ENCODE data around the gene FCHSD1.

FCHSD1 gene

DNA sequence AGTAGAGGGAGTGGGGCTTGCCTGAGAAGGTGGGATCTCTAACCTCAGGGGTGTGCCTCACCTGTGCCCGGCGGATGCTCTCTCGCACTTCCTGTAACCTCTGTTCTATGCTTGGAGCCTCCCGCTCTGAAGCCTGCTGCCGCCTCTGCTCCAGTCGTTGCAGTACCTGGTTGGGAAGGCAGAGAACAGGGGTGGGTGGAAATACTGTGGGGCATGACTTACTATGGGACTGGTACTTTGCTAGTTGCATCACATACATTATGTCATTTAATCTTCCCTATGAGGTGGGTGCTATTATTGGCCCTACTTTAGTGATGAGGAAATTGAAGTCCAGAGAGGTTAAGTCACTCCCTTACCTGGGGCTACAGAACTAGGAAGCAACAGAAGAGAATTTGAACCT, 5.2 kb downstream of the FCHSD1 start:
- Mint-ChIP-seq H3K27me3 (ENCODE audit: low read depth) (peaks cover 10% of the 10 kb centered on the region), H3K27ac (no peak overlapping the region), H3K4me3 (no peak overlapping the region), H3K9me3 (no peaks in the 10 kb centered on the region), H3K36me3 (ENCODE audit: low read depth) (peaks cover 8% of the 10 kb centered on the region), H3K4me1 (no peaks in the 10 kb centered on the region)
- TF ChIP-seq, protein P1, sequence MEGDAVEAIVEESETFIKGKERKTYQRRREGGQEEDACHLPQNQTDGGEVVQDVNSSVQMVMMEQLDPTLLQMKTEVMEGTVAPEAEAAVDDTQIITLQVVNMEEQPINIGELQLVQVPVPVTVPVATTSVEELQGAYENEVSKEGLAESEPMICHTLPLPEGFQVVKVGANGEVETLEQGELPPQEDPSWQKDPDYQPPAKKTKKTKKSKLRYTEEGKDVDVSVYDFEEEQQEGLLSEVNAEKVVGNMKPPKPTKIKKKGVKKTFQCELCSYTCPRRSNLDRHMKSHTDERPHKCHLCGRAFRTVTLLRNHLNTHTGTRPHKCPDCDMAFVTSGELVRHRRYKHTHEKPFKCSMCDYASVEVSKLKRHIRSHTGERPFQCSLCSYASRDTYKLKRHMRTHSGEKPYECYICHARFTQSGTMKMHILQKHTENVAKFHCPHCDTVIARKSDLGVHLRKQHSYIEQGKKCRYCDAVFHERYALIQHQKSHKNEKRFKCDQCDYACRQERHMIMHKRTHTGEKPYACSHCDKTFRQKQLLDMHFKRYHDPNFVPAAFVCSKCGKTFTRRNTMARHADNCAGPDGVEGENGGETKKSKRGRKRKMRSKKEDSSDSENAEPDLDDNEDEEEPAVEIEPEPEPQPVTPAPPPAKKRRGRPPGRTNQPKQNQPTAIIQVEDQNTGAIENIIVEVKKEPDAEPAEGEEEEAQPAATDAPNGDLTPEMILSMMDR (IDR thresholded peaks at IDR 0.05; ENCODE audit: unreplicated experiment in 3 of 3), result no peak

DNA sequence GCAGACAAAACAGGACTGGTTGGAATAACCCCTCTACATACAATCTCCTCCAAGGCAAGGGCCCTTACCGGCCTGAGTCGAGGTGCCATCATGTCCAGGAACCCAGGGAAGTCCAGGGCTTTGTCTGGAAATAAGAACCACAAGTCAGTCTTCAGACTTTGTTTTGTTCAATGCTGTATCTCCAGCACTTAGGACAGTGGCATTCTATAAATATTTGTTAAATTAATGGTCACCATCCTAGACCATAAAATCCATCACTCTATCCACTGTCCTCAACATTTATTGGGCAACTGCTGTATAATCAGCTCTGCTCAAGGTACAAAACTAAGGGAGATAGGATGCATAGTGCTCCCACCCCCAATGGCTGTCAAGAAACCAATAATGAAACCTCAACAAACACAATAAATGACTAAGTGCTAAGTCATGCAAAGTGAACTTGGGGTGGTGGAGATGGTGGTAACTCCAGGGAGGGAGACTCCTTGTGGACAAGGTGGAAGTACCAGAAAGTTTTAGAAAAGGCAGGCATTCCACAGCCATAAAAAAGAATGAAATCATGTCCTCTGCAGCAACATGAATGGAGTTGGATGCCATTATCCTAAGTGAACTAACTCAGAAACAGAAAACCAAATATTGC, 9.5 kb downstream of the FCHSD1 start:
- H3K4me1 Mint-ChIP-seq, result no peaks in the 10 kb centered on the region
- H3K27me3 Mint-ChIP-seq (ENCODE audit: low read depth), result peaks cover 17% of the 10 kb centered on the region
- H3K4me3 Mint-ChIP-seq, result no peak overlapping the region
- TF ChIP-seq, protein P1 (IDR thresholded peaks at IDR 0.05; ENCODE audit: unreplicated experiment in 3 of 3), result no peak
- H3K9me3 Mint-ChIP-seq, result no peaks in the 10 kb centered on the region
- no peak overlapping the region for H3K27ac Mint-ChIP-seq
- peaks cover 8% of the 10 kb centered on the region for H3K36me3 Mint-ChIP-seq (ENCODE audit: low read depth)

DNA sequence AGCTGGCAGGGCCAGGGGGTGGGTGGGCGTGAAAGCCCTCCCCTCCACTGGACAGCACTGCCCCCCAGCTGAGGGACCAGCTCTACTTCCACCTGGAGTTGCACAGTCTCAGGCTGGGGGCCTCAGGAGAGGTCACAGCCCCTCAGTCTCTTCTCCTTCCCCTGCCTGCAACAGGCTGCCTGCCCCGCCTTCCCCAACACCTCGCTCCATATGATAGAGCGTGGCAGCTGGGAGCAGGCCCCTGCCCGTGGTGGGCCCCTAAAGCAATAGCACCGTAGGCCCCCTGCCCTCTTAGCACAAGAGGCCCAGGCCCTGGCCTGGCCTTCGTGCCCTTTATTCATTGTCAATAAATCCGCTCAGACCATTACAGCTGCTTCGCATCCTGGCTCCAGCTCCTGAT, 10.5 kb downstream of the FCHSD1 start:
- Mint-ChIP-seq H3K9me3 (no peaks in the 10 kb centered on the region), H3K27me3 (ENCODE audit: low read depth) (peaks cover 14% of the 10 kb centered on the region), H3K4me3 (no peak overlapping the region), H3K36me3 (ENCODE audit: low read depth) (peaks cover 4% of the 10 kb centered on the region), H3K4me1 (peaks cover 7% of the 10 kb centered on the region), H3K27ac (no peak overlapping the region)
- TF ChIP-seq, protein P1 (IDR thresholded peaks at IDR 0.05; ENCODE audit: unreplicated experiment in 3 of 3), result no peak

DNA sequence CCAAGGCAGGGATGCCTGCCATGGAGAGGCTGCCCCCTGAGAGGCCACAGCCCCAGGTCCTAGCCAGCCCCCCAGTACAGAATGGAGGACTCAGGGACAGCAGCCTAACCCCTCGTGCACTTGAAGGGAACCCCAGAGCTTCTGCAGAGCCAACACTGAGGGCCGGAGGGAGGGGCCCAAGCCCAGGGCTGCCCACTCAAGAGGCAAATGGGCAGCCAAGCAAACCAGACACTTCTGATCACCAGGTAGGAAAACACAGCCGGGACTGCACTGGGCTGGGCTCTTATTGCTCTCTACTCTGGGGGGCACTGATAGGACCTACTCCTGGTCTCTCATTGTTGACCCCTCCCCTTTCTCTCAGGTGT, 11.2 kb downstream of the FCHSD1 start:
- Mint-ChIP-seq H3K27me3 (ENCODE audit: low read depth) (peaks cover 14% of the 10 kb centered on the region), H3K36me3 (ENCODE audit: low read depth) (peaks cover 2% of the 10 kb centered on the region), H3K27ac (no peak overlapping the region), H3K9me3 (no peaks in the 10 kb centered on the region), H3K4me3 (no peak overlapping the region), H3K4me1 (peaks cover 14% of the 10 kb centered on the region)
- TF ChIP-seq, protein P1 (IDR thresholded peaks at IDR 0.05; ENCODE audit: unreplicated experiment in 3 of 3), result no peak

DNA sequence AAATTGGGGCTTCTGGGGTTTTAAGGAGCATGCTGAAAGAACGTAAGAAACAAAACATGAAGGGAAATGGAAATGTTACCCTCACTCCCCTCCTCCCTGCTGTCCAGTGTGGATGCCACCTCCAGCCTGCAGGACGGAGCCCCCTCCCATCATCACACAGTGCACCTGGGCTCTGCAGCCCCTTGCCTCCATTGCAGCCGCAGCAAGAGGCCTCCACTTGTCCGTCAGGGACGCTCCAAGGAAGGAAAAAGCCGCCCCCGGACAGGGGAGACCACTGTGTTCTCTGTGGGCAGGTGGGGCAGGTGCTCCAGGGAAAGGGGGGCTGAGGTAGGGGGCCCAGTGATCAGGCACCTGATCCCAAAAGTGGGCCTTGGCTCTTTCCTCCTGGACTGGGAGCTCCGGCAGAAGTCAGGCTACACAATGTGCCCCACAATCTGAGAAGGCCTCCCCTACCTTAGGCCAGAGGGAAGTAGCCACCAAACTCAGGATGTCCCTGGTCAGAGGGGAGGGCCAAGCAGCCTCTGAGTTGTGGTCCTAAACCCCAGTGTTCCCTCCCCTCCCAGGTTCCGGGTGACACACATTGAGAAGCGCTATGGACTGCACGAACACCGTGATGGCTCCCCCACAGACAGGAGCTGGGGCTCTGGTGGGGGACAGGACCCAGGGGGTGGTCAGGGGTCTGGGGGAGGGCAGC, 11.7 kb downstream of the FCHSD1 start:
- TF ChIP-seq, protein P1 (IDR thresholded peaks at IDR 0.05; ENCODE audit: unreplicated experiment in 3 of 3), result no peak
- peaks cover 14% of the 10 kb centered on the region for H3K27me3 Mint-ChIP-seq (ENCODE audit: low read depth)
- no peaks in the 10 kb centered on the region for H3K9me3 Mint-ChIP-seq
- peak overlapping the region in 2 of 3 experiments; percentile 17 to 48 for H3K4me3 Mint-ChIP-seq
- H3K4me1 Mint-ChIP-seq, result peaks cover 18% of the 10 kb centered on the region
- no peak overlapping the region for H3K27ac Mint-ChIP-seq
- H3K36me3 Mint-ChIP-seq (ENCODE audit: low read depth), result peaks cover under 1% of the 10 kb centered on the region

DNA sequence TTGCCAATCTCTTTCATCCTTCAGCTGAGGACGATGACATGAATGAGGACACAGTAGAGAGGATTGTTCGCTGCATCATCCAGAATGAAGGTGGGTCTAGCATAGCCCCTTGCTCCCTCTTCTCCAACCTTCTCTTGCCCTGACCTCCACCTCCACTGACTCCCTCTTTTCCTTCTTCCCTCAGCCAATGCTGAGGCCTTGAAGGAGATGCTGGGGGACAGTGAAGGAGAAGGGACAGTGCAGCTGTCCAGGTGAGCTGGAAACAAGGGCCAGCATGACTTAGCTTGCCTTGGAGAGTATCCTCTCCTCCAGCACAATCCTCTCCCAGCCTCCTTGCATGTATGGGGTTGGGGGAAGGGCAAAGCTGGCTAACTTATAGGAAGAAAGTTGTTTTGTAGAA, 12.4 kb downstream of the FCHSD1 start:
- Mint-ChIP-seq H3K36me3 (ENCODE audit: low read depth) (peaks cover 6% of the 10 kb centered on the region), H3K4me3 (peak overlapping the region; percentile 74 to 94 (median 80)), H3K27me3 (ENCODE audit: low read depth) (peaks cover 14% of the 10 kb centered on the region), H3K27ac (no peak overlapping the region), H3K9me3 (no peaks in the 10 kb centered on the region), H3K4me1 (peaks cover 18% of the 10 kb centered on the region)
- TF ChIP-seq, protein P1 (IDR thresholded peaks at IDR 0.05; ENCODE audit: unreplicated experiment in 3 of 3), result no peak
